Activated CD4-positive, alpha-beta T cell treated with anti-CD3 and anti-CD28 coated beads for 4 hours (primary cell): ENCODE measurements around the gene ATP13A4.

Experiments used
- DNase-seq, 2 donors: peaks; one replicate each; pipeline ENCODE4 v3.0.0-alpha.2; 2020

The ATP13A4 gene

DNA sequence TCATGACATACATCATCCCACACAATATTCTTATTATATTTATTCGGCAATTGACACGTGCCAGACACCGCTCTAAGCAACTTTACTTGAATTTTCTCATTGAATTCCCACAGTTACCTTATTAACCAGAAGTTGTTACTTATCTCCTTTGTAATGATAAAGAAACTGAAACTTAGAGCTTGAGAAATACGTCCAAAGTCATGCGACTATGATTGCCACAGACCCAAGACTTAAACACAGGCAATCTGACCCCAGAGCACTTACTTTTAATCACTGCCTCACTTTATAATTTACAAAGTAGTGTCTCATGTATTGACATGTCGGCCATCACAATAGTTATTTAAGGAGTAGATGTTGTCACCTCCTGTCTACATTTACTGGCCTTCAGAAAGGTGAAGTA is 64.7 kb downstream of the ATP13A4 start:
- DNase-seq: no peak

DNA sequence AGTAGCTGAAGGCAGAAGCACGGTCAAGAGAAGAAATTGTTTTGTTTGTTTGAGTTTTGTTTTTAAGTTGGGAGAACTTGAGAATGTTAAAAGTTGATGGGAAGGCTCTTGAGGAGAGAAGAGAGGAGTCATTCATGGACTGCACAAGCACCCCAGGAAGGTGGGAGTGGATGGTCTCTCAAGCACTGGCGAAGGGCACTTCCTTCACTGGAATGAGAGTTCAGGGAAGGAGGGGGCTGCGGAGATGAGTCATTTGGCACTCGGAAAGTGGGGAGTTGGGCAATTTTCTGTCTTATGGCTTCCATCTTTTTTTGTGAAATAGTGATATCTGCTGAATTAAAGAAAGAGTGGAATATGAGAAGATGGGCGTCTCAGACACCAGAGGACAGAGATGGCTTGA is 66.0 kb downstream of the ATP13A4 start:
- no peak for DNase-seq

DNA sequence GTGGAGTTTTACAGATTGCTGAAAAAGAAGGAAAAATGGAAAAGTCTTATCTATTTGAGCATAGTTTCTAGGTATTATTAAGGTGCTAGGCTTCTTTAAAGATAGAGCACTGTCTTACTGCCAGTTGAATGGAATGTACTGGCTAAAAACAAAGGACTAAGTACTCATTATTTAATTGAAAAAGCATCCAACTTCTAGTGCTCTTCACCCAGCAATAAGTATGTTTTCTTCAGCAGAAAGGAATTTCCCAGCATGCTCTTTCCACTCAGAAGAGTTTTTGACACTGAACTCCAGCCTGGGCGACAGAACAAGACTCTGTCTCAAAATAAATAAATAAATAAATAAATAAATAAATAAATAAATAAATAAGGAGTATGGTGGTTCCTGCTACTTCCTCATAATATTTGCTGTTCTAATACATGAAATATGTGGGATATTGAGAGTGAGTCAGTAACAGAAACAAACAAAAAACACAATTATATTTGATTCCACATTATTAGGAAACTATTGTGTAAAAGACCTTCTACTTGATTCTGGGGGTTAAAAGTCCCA is 70.6 kb downstream of the ATP13A4 start:
- DNase-seq: no peak

DNA sequence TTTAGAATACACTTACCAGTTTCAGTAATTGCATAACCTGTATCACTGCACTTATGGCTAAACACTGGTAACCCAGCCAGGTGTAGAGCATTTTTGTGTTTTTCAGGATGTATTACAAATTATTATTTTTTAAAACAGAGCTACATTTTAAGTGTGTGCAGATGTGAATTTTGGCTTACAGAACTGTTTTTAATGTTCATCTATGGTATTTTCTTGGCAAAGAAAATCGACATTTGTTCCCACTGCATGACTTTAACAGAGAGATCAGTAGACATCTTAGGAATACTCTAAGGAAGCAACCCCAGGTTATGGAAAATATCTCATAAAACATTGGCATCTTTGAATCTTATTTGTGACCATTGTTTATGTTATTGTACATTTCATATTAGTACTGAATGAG is 73.3 kb downstream of the ATP13A4 start:
- DNase-seq: no peak

DNA sequence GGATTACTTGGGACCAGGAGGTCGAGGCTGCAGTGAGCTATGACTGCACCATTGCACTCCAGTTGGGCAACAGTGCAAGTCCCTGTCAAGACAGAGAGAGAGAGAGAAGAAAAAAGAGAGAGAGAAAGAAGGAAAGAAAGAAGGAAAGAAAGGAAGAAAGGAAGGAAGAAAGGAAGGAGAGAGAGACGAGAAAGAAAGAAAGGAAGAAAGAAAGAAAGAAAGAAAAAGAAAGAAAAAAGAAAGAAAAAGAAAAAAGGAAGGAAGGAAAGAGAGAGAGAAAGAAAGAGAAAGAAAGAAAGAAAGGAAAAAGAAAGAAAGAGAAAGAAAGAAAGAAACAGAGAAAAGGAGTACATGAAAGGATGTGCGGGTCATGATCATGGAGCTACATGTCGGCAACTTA is 80.2 kb downstream of the ATP13A4 start:
- no peak for DNase-seq

DNA sequence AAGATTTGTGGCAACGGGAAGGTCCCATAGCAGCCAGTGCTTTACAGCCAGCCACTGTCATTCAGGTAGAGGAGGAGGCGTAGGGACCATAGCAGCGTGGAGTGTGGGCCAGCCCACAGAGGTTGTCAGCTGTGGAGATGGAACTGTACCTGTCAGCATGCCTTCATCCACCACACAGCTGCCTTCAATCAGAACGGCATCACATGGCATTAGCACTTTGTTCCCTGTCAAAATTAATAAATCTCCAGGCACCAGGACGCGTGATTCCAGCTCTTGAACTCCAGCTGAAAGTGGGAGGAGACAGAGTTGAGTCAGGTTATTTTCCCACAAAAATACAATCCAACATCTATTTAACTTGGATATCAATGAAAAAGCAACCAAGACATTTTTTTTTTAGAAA is 84.0 kb downstream of the ATP13A4 start:
- DNase-seq: no peak

DNA sequence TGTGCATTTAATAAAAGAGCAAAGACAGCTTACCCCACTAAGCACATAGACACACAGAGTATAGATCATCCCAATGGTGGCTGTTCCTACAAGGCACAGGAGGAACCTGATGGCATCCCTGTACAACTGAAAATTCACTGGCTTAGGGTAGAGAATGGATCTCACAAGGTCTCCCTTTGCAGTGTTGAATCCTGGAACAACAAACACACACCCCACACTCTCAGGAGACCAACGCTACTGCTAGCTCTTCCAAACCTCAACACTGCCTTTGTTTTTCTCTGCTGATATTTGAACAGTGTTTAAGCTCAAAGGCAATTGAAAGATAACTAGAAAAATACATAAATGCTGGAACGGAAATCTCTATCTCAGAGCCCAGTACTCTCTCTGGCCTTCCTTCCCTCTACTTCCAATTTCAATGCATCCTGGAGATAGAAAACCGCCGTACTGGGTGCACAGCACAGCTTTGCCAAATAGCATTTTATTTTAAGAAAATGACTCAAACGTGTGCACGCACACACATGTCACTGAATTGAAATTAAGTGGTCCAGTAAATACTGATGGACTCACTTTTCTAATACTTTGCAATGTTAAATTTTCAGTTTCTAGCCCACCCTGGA is 88.6 kb downstream of the ATP13A4 start:
- no peak for DNase-seq

DNA sequence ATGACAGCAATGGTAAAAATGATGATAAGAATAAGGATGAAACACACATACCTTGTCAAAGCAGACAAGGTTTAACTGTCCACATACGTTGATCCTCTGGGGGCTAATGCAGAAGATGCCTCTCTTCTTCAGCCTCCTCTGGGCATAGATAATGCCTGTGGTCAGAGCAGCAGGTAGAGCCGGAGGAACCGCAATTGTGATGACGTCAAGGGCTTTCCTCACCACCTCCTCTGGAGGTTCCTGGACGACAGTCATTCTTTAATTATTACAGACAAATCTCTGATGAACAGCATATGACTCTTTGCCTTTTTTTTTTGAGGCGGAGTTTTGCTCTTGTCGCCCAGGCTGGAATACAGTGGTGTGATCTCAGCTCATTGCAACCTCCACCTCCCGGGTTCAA is 89.8 kb downstream of the ATP13A4 start:
- no peak for DNase-seq

DNA sequence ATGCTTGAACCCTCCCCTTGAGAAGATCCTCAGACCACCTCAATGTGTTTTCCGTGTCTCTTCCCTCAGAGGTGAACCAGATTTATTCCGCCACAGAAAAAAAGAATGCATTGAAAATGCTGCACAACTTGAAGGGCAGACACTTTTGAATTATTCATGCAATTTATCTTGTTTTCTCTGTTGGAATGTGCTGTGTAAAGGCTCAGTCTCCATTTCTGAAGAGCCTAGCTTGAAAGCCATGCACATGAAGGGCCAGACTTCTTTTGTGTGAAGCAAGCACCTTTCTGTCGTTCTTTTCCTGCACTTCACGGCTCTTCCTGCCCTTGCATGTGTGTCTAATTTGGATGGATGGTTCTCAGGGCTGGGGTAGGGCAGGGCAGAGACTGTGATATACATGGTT is 97.2 kb downstream of the ATP13A4 start:
- DNase-seq: no peak

DNA sequence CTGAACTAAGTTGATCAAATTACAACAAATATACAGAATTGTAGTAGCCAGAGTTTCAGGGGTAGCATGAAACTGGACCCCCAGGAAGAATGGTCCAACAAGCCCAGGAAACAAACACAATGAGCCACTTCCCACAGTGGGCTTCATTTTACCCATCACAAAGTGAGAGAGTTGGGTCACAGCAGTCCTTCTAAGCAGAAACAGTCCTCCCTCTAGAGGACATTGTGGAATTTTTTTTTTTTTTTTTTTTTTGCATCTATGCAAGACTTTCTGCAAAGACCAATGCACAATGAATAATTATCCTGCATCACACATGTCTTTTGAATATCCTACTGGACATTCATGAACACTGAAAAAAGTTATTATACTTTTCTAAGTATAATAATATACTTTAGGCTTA is 102.4 kb downstream of the ATP13A4 start:
- DNase-seq: no peak

DNA sequence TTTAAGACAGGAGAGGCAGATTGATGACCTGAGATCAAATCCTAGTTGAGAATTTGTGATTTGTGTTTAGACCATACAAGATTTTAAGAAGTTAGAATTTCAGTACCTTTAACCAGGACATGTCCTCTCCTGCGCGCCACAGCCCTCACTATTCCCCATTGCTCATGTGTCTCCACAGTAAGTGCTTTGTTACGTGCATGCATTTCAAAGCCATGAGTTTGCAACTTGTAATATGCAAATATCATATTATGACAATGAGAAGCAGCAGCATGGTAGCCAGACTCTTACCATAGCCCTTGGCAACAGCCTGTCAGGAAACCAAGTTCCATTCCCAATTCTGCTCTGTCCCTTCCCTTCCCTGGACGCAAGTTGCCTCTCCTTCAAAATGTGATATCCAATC is 102.8 kb downstream of the ATP13A4 start:
- no peak for DNase-seq

DNA sequence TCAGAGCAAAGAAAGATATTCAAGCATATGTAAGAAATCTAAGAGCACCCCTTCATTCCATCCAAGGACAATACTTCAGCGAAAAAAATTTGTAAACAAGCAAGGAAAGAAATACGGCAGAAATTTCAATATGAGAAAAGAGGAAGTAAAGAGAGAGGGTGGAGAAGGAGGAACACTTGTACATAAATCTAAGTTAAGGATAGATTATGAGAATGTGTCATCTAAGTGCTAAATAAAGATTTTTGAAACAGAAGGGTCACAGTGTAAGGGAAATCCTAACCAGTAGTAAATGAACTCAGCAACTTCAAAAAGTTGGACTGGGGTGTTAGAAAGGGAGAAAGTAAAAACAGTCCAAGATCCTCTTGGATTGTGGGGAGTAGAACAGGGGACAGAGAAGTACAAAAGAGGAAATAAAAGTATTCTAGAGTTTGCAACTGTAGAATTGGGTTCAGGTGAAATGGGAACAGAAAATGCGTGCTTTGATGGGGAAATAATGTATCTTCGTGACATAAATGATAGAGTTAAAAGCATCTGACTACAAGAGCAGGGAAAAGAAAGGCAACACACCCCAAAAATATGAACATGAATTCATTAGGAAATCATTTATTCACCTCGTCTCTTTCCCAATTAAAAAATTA is 107.6 kb downstream of the ATP13A4 start:
- no peak for DNase-seq

DNA sequence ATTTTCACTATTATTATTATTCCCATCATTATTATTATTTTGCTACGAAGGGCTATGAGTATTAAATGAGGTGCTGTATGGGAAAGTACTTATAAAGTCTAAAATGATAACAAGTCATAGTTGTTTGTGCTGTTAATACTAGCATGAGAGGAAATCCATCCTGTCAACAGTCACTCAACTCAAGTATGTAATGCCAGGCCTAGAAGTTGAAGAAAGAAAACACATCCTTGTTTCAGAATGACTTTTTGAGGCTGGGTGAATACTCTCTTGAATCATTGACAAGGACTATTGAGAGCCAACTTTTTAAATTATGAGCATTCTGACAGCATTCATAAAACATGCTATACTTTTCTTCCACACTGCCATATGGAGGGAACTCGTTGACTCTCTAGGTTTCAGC is 115.3 kb downstream of the ATP13A4 start:
- no peak for DNase-seq

DNA sequence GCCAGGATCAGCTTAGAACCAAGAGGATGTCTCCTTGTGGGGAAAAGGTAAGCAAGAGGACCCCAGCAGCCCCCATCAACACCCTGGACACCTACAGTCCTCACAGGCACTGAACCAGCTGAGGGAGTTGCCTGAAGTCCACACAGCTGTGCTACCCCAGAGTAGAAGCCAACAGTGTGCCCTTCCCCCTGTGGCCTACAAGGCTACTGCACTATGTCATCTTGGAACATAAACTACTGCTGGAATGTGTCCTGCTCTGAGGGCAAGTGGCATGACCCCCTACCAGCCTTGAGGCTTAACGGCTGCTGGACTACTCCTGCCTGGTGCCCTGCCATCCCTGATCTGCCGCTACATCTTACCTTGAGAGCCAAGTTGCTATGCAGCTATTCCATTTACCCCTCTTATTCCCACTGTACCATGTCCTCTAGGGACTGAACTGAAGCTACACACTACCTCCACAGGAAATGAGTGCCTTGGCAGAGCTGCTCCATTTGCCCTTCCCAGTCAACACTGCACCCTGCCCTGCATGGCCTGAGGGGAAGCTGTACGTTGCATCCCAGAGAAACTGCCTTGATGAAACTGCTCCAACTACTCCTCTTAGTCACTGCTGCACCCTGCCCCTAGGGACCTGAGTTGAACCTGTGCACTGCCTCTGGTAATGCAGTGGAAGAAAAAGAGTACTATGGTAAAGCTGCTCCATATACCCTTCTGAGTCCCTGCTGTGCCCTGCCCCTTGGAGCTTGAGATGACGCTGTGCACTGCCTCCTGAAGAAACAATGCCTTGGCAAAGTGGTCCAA is 135.9 kb downstream of the ATP13A4 start:
- DNase-seq: no peak

DNA sequence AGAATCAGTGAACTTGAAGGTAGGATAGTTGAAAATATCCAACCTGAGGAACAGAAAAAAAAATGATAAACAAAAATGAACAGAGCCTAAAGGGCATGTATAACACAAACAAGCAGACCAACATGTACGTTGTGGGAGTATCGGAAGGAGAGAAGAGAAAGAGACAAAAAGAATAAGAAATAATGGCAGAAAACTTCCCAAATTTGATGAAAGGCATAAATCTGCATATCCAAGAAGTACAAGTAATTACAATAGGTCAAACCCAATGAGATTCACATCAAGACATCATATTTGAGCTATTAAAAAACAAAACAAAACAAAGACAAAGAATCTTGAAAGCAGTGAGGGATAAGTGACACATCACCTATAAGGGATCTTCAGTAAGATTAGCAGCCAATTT is 138.1 kb downstream of the ATP13A4 start:
- no peak for DNase-seq

DNA sequence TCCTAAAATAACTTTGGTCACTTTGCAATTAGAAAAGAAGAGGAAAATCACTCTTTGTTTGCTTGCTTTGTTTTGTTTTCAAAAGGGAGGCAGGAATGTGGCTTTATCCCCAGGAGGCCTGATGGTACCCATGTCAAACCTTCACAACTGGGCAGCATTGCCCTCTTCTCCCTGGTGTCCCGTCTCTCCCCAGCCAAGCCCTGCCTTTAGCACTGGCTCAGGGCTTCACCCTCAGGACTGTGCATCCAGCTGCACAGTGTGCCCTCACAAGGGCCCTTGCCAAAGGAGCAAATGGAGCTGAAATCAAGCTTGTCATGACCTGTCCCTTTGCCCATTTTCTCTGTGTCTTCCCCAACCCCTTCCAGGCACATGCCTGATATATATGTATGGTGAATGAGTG is 147.0 kb downstream of the ATP13A4 start:
- DNase-seq: no peak

DNA sequence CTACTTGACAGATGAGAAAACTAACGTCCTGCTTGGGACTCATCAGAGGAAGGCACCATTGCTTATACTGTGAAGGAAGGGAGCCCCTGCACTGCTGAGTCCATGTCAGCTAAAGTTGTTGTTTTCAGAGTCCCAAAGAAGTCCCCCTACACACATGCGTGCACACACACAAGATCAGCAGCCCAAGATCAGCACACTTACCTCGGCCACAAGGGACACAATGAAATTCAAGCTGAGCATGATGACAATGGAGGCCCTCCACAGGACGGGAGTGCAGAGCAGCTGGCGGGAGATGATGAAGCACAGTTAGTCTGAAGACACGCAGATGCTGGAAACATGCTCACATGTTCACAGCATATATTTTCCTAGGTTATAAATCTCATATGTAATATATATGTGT is 147.6 kb downstream of the ATP13A4 start:
- no peak for DNase-seq

DNA sequence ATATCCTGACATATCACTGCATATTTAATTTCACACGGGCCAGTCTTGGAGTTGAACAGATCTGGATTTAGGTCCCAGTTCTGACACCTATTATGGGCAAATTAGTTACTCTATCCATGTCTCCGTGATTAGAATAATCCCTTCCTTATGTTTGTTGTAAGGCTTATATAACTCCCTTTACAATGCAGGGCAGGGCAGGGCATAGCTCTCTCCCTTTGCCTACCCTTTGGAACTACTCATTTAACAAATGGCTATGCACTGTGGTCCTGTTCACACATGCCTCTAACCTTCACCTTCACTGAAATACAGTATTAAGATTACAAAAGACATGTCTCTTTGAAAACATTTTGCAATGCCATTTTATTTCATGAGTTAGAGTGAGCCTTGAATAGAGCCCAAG is 151.4 kb downstream of the ATP13A4 start:
- no peak for DNase-seq

DNA sequence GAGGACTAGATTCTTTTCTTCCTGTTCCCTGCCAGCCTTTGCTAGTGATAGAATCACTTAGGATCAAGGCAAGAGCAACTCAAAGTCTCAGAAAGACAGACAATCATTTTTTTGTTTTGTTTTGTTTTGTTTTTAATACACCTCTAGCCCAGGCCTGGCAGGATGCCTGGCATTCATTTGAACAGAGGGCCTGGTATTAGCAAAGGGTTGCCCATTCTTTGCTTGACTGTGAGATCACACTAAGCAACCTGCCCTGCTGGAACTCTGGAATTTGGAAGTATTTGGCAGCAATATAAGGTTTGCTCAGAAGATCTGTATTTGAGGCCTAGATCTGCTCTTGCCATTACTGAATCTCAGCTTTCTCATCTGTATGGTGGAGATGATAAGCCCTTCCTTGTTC is 154.4 kb downstream of the ATP13A4 start:
- DNase-seq: no peak

DNA sequence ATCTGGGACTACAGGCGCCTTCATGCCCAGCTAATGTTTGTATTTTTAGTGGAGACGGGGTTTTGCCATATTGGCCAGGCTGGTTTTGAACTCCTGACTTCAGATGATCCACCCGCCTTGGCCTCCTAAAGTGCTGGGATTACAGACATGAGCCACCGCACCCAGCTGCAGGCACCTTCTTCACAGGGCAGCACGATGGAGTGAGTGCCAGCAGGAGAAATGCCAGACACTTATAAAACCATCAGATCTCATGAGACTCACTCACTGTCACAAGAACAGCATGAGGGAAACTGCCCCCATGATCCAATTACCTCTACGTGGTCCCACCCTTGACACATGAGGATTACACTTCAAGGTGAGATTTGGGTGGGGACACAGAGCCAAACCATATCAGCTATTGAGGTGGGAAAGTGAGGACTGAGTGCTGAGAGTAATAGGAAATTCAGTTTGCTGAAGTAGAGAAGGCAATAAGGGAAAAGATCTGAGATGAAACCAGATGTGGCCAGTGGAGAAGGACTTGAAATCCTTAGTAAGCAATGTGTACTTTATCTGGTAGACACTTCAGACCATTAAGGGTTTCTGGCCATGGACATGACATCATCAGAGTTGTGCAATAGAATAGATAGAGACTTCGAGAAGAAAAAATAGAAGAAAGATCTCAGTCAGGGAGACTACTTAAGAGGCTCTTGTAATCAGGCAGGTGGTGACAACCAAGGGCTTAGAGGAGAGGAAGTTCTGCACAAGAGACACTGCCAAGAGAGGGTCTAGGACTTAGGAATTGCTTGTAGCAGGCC is 158.0 kb downstream of the ATP13A4 start:
- DNase-seq: no peak

DNA sequence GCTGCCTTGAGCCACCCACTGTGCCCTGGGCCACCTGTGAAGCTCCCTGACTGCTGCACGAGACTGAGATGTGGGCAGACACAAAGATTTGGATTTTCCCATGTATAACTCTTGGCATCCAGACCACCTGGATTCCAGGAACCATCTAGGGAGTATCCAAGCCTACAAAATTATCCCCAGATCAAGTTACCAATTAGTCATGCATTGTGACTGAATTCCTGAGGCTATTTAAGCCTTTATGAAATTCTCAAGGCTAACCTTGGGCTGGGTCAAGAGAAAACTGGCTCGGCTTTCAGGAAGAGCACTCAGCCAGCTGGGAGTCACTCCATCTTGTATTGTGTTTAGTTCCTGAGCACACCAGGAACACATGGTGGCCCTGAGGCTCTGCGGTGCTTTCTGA is 162.8 kb downstream of the ATP13A4 start:
- no peak for DNase-seq

DNA sequence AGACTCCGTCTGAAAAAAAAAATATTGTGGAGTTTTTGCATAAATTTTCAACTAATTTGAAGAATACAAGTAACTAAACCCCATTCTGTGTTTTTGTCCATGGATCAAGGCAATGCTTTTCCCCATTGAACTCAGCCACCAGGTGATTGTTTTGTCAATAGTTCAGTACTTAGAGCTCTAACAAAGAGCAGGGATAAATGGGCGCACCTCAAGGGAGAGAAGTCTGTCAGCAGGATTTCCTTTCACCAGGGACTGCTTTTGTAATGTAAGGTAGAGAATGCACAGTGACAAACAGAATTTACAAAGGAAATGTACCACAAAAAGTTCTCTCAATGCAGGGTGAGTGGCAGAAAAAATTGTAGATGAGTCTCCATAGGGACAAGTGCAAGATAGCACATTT is 165.4 kb downstream of the ATP13A4 start:
- no peak for DNase-seq

DNA sequence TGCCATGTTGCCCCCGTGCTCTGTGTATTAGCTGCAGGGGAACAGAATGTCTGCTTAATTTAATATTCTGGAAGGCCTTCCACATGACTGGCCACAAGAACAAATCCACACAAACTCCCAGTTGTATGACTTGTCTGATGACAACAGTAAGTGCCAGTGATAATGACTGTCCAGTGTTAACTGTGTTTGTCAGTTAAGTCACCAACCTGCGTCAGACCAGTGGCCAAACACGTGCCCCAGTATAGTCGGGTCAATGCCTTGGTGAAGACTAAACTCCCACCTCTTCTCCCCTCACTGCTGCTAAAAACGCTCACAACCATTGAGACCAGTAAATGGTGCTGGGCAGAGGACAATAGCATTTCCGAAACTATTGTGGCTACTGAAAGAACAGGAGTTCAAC is 166.3 kb downstream of the ATP13A4 start:
- no peak for DNase-seq
